Measurements from ENCODE around the gene AKT3.

The AKT3 gene

GRCh38 chr1:243746751-243747150 lies 103.3 kb downstream of the AKT3 start:
- TF ChIP-seq CTCF (IDR thresholded peaks at IDR 0.05): no peak
- DNase-seq: no peak
- Histone ChIP-seq H3K4me3 (no peak overlapping the region), H3K36me3 (no peaks in the 10 kb centered on the region), H3K9me3 (no peaks in the 10 kb centered on the region), H3K27me3 (no peaks in the 10 kb centered on the region), H3K27ac (no peak overlapping the region), H3K4me1 (peaks cover 0 to 53% (median 9%) of the 10 kb centered on the region in 4 donors)
- intact Hi-C loops (cut with DNase I; ENCODE audit: low total_unique reads): no loop called here

- no peak for TF ChIP-seq CTCF (IDR thresholded peaks at IDR 0.05)
- no peak for DNase-seq
- H3K27ac ChIP-seq: no peak overlapping the region
- intact Hi-C loops (cut with DNase I; ENCODE audit: low total_unique reads): no loop called here
- H3K9me3 ChIP-seq: no peaks in the 10 kb centered on the region
- peaks cover 0 to 60% (median 11%) of the 10 kb centered on the region in 4 donors for H3K4me1 ChIP-seq
- H3K36me3 ChIP-seq: no peaks in the 10 kb centered on the region
- no peaks in the 10 kb centered on the region for H3K27me3 ChIP-seq
- no peak overlapping the region for H3K4me3 ChIP-seq
Measured at GRCh38 chr1:243745356-243745755, 104.7 kb downstream of the AKT3 start.

- H3K36me3 ChIP-seq: no peaks in the 10 kb centered on the region
- peak overlapping the region; percentile 25 to 38 for H3K27ac ChIP-seq
- H3K4me1 ChIP-seq: peaks cover 0 to 67% (median 19%) of the 10 kb centered on the region in 4 donors
- no peak for TF ChIP-seq CTCF (IDR thresholded peaks at IDR 0.05)
- no peaks in the 10 kb centered on the region for H3K9me3 ChIP-seq
- no peak for DNase-seq
- intact Hi-C loops (cut with DNase I; ENCODE audit: low total_unique reads): no loop called here
- H3K27me3 ChIP-seq: no peaks in the 10 kb centered on the region
- no peak overlapping the region for H3K4me3 ChIP-seq
Measured at GRCh38 chr1:243742819-243743218, 107.2 kb downstream of the AKT3 start.

GRCh38 chr1:243740255-243740999 lies 109.6 kb downstream of the AKT3 start:
- no peaks in the 10 kb centered on the region for H3K27me3 ChIP-seq
- no peak for DNase-seq
- no peak for TF ChIP-seq CTCF (IDR thresholded peaks at IDR 0.05)
- H3K36me3 ChIP-seq: no peaks in the 10 kb centered on the region
- no peak overlapping the region for H3K27ac ChIP-seq
- H3K9me3 ChIP-seq: no peaks in the 10 kb centered on the region
- peaks cover 0 to 69% (median 21%) of the 10 kb centered on the region in 4 donors for H3K4me1 ChIP-seq
- intact Hi-C loops (cut with DNase I; ENCODE audit: low total_unique reads): no loop called here
- no peak overlapping the region for H3K4me3 ChIP-seq

GRCh38 chr1:243739335-243740003 lies 110.6 kb downstream of the AKT3 start:
- Histone ChIP-seq H3K9me3 (no peaks in the 10 kb centered on the region), H3K4me1 (peaks cover 0 to 71% (median 22%) of the 10 kb centered on the region in 4 donors), H3K4me3 (no peak overlapping the region), H3K27me3 (no peaks in the 10 kb centered on the region), H3K36me3 (no peaks in the 10 kb centered on the region), H3K27ac (peak overlapping the region in 1 of 2 donors; percentile 20)
- no peak for DNase-seq
- intact Hi-C loops (cut with DNase I; ENCODE audit: low total_unique reads): no loop called here
- TF ChIP-seq CTCF (IDR thresholded peaks at IDR 0.05): no peak

Data from tibial artery (tissue), 4 donors.